ENCODE data around the gene NPBWR2. TPM values are rescaled to one million over a fixed set of nuclear protein-coding genes. Genes with fewer than 3 reads are reported as not detected.

Gene NPBWR2
- total and polyA plus RNA-seq, 3 donors from 2014 or later: 0.19 TPM; not detected in 2

DNA sequence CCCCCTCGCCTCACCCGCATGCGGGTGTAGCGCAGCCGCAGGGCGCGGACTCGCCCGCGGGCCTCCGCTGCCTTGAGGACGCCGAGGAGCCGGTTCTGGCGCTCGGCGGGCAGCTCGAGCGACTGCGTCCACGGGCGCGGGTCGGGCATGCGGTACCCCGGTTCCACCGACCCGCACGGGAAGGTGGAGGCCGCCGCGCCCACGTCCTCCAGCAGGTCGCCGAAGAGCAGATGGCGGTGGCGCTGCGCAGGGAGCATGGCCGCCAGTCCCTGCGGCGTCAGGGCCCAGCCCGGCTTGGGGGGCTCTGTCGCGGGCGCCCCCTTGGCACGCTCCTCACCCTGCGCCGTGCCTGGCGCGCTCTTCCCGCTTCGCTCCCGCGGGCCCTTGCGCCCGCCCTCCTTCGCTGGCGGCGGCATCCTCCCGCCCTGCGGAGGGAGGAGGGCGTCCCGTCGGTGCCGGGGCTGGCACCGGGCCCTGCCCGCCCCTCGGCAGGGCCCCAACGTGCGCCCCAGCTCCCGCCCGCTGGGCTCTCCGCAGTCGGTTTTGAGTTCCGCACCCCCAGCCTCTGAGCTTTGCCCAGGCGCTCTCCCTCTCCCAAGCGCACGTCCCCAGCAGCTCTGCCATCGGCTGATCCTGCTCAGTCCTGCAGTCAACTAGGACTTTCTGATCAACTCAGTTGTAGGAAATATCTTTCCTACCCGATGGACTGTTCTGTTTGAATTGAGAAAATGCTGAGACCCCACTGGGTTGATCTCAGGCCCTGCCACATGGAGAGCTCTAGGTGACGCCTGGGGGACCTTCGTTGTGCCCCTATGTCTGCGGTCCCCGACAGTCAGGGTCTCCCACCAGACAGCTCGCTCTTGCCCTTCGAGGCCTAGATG, 23.3 kb downstream of the NPBWR2 start, which contains the start of gene LKAAEAR1:
TSS of gene LKAAEAR1 (minus strand) at position 595 of the 881 bp plus-strand sequence. CDS start at position 416, 179 bp downstream.
- WGBS, 2 donors: 2 to 3% methylated on average over 22 to 74 of the region's 86 CpGs
- Histone ChIP-seq H3K27me3 (no peaks in the 10 kb centered on the region), H3K36me3 (ENCODE audit: low read depth, missing control alignments) (no peaks in the 10 kb centered on the region), H3K27ac (no peak within 1 kb of the TSS), H3K9me3 (no peaks in the 10 kb centered on the region), H3K4me1 (peaks cover 22% of the 10 kb centered on the region), H3K4me3 (peak within 1 kb of the TSS; percentile 47 to 64)
- intact Hi-C loops (cut with DNase I; ENCODE audit: low total_unique reads): no loop called here
- TF ChIP-seq, protein P1, sequence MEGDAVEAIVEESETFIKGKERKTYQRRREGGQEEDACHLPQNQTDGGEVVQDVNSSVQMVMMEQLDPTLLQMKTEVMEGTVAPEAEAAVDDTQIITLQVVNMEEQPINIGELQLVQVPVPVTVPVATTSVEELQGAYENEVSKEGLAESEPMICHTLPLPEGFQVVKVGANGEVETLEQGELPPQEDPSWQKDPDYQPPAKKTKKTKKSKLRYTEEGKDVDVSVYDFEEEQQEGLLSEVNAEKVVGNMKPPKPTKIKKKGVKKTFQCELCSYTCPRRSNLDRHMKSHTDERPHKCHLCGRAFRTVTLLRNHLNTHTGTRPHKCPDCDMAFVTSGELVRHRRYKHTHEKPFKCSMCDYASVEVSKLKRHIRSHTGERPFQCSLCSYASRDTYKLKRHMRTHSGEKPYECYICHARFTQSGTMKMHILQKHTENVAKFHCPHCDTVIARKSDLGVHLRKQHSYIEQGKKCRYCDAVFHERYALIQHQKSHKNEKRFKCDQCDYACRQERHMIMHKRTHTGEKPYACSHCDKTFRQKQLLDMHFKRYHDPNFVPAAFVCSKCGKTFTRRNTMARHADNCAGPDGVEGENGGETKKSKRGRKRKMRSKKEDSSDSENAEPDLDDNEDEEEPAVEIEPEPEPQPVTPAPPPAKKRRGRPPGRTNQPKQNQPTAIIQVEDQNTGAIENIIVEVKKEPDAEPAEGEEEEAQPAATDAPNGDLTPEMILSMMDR (IDR thresholded peaks at IDR 0.05): no peak
- no peak for TF ChIP-seq POLR2A (IDR thresholded peaks at IDR 0.05)
- no peak for DNase-seq

DNA sequence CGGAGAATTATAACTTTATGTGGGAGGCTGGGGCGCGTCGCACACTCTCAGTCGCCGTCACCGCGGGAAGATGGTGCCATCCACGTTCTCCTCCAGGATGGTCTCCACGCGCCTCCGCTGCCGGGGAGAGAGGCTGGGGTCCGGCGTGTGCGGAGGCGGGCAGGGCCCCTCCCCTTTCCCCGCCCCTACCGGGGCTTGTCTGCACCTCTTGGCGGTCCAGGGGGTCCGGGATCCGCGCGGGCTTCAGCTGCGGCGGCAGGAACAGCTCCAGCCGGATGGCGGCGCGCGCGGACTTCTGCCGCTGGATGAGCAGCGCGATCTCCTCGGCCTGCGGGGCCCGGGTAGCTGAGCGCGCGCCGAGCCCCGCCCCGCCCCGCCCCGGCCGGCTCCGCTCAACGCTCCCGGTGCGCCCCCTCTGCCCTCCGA, 24.0 kb downstream of the NPBWR2 start:
- no peak for TF ChIP-seq POLR2A (IDR thresholded peaks at IDR 0.05)
- TF ChIP-seq, protein P1 (IDR thresholded peaks at IDR 0.05): peak in 2 of 3 experiments; percentile 50 to 65
- 0% methylated on average over 25 of the region's 52 CpGs; no CpG with 5 or more reads in 1 of the 2 donors for WGBS, 2 donors
- H3K36me3 ChIP-seq (ENCODE audit: low read depth, missing control alignments): no peaks in the 10 kb centered on the region
- intact Hi-C loops (cut with DNase I; ENCODE audit: low total_unique reads): no loop called here
- H3K4me1 ChIP-seq: peaks cover 27% of the 10 kb centered on the region
- H3K4me3 ChIP-seq: peak overlapping the region; percentile 47 to 64
- no peaks in the 10 kb centered on the region for H3K9me3 ChIP-seq
- no peaks in the 10 kb centered on the region for H3K27me3 ChIP-seq
- H3K27ac ChIP-seq: no peak overlapping the region
- DNase-seq: peak; percentile 79

DNA sequence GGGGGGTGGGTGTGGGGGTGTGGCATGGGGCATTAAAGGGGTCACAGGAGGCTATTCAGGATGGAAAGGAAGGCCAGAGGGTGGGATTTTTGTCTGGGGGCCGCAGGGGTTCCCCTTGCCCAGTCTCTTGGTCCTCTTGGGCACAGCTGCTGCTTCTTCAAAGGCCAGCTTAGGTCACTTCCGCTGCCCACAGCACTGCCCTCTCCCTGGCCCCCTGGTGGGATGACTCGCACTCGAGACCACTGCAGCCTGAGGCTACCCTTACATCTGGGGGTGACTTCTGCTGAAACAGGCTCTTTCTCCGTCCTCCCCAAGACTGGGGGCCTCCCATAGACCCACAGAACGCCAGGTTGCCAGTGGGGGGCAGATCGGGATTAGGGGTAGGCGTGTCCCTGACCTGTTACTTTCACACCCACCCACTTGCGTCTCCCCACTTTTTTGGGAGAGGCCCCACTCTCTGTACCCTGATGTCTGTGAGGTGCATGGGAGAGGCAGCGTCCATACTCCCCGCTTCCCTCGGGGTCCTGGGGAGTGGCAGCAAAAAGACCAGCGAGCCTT, 24.5 kb downstream of the NPBWR2 start:
- WGBS, 2 donors: 22 to 28% methylated on average over 5 to 13 of the region's 13 CpGs
- Histone ChIP-seq H3K27me3 (no peaks in the 10 kb centered on the region), H3K4me1 (peaks cover 27% of the 10 kb centered on the region), H3K36me3 (ENCODE audit: low read depth, missing control alignments) (no peaks in the 10 kb centered on the region), H3K27ac (no peak overlapping the region), H3K9me3 (no peaks in the 10 kb centered on the region), H3K4me3 (peak overlapping the region; percentile 47 to 64)
- intact Hi-C loops (cut with DNase I; ENCODE audit: low total_unique reads): no loop called here
- TF ChIP-seq POLR2A (IDR thresholded peaks at IDR 0.05): no peak
- TF ChIP-seq, protein P1 (IDR thresholded peaks at IDR 0.05): no peak
- DNase-seq: no peak

DNA sequence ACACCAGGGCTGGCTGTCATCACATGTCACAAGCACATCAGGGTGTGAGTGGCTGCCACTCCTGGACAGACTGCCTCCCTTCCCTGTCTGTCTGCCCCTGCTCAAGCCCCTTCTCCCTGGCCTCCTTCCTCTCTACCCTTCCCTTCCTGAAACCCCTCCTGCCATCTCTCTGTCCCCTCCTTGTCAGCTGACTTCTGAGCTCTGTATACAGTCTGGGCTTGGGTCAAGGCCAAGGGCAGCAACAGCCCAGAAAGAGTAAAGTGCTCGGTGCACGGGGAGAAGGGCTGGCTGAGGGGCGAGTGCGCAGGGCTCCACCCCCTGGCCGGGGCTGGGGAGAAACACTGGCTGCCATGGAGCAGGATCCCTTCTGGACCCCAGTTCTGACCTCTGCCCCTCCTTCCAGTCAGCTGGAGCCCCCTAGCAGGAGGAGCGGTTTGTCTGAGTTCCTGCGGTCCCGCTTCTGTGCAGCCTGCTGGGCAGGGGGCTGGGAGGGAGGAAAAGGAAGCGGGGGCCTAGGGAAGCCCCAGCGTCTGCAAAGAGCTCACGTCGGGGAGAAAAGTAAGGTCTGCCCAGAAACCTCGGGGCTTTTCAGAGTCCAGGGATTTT, 25.1 kb downstream of the NPBWR2 start:
- Histone ChIP-seq H3K27ac (no peak overlapping the region), H3K36me3 (ENCODE audit: low read depth, missing control alignments) (no peaks in the 10 kb centered on the region), H3K4me1 (peaks cover 27% of the 10 kb centered on the region), H3K9me3 (no peaks in the 10 kb centered on the region), H3K4me3 (no peak overlapping the region), H3K27me3 (no peaks in the 10 kb centered on the region)
- DNase-seq: no peak
- intact Hi-C loops (cut with DNase I; ENCODE audit: low total_unique reads): no loop called here
- TF ChIP-seq, protein P1 (IDR thresholded peaks at IDR 0.05): no peak
- TF ChIP-seq POLR2A (IDR thresholded peaks at IDR 0.05): no peak
- WGBS, 2 donors: 24 to 33% methylated on average over 13 of the region's 13 CpGs
